ENCODE results near the gene ARHGAP22.

Gene ARHGAP22

GRCh38 chr10:48639632-48640031 lies 34.8 kb upstream of the ARHGAP22 start:
- H3K36me3 Mint-ChIP-seq: peaks cover 12 to 26% of the 10 kb centered on the region in 2 donors
- H3K4me1 Mint-ChIP-seq: peaks cover 26 to 36% of the 10 kb centered on the region in 2 donors
- H3K9me3 Mint-ChIP-seq: peaks cover 0 to 11% of the 10 kb centered on the region in 2 donors
- no peak overlapping the region for H3K27ac Mint-ChIP-seq
- H3K27me3 Mint-ChIP-seq: peaks cover 43 to 49% of the 10 kb centered on the region in 2 donors
- H3K4me3 Mint-ChIP-seq: no peak overlapping the region
- no peak for ATAC-seq (replicated peaks)
- DNase-seq: no peak

- DNase-seq: no peak
- Mint-ChIP-seq H3K4me1 (peaks cover 33 to 43% of the 10 kb centered on the region in 2 donors), H3K4me3 (no peak overlapping the region)
Measured at GRCh38 chr10:48638739-48639527, 34.1 kb upstream of the ARHGAP22 start.

GRCh38 chr10:48638158-48638557 lies 33.3 kb upstream of the ARHGAP22 start:
- H3K4me1 Mint-ChIP-seq: peaks cover 39 to 50% of the 10 kb centered on the region in 2 donors
- no peak for DNase-seq
- no peak for ATAC-seq (replicated peaks)
- peaks cover 43 to 49% of the 10 kb centered on the region in 2 donors for H3K27me3 Mint-ChIP-seq
- peaks cover 0 to 11% of the 10 kb centered on the region in 2 donors for H3K9me3 Mint-ChIP-seq
- no peak overlapping the region for H3K27ac Mint-ChIP-seq
- no peak overlapping the region for H3K4me3 Mint-ChIP-seq
- H3K36me3 Mint-ChIP-seq: peaks cover 12 to 26% of the 10 kb centered on the region in 2 donors

More at GRCh38 chr10:48638739-48639527, 34.1 kb upstream of the ARHGAP22 start:
- peaks cover 12 to 26% of the 10 kb centered on the region in 2 donors for H3K36me3 Mint-ChIP-seq
- H3K27me3 Mint-ChIP-seq: peaks cover 43 to 49% of the 10 kb centered on the region in 2 donors
- H3K27ac Mint-ChIP-seq: no peak overlapping the region
- H3K9me3 Mint-ChIP-seq: peaks cover 0 to 11% of the 10 kb centered on the region in 2 donors
- ATAC-seq (replicated peaks): no peak

- ATAC-seq (replicated peaks) (no peak), DNase-seq (no peak)
- Mint-ChIP-seq H3K9me3 (peaks cover 0 to 9% of the 10 kb centered on the region in 2 donors), H3K4me1 (peaks cover 39 to 58% of the 10 kb centered on the region in 2 donors), H3K4me3 (no peak overlapping the region), H3K27ac (no peak overlapping the region), H3K36me3 (peaks cover 9 to 23% of the 10 kb centered on the region in 2 donors), H3K27me3 (peaks cover 51 to 60% of the 10 kb centered on the region in 2 donors)
Measured at GRCh38 chr10:48636901-48637300, 32.0 kb upstream of the ARHGAP22 start.

- Mint-ChIP-seq H3K9me3 (peaks cover 0 to 6% of the 10 kb centered on the region in 2 donors), H3K27me3 (peaks cover 52 to 66% of the 10 kb centered on the region in 2 donors), H3K36me3 (peaks cover 5 to 19% of the 10 kb centered on the region in 2 donors), H3K4me3 (no peak overlapping the region), H3K4me1 (peaks cover 39 to 64% of the 10 kb centered on the region in 2 donors), H3K27ac (peak overlapping the region; percentile 15)
- no peak for DNase-seq
- no peak for ATAC-seq (replicated peaks)
Measured at GRCh38 chr10:48636231-48636630, 31.4 kb upstream of the ARHGAP22 start.

- Mint-ChIP-seq H3K27ac (no peak overlapping the region), H3K4me3 (no peak overlapping the region), H3K4me1 (peaks cover 39 to 63% of the 10 kb centered on the region in 2 donors)
Measured at GRCh38 chr10:48634984-48635557, 30.2 kb upstream of the ARHGAP22 start.

GRCh38 chr10:48634198-48634983 lies 29.5 kb upstream of the ARHGAP22 start:
- peaks cover 47 to 60% of the 10 kb centered on the region in 2 donors for H3K27me3 Mint-ChIP-seq
- DNase-seq: peak; percentile 74
- peaks cover 0 to 3% of the 10 kb centered on the region in 2 donors for H3K9me3 Mint-ChIP-seq
- peaks cover 34 to 57% of the 10 kb centered on the region in 2 donors for H3K4me1 Mint-ChIP-seq
- ATAC-seq (replicated peaks): peak; percentile 99 to 100
- H3K27ac Mint-ChIP-seq: peak overlapping the region; percentile 47
- peaks cover 5 to 13% of the 10 kb centered on the region in 2 donors for H3K36me3 Mint-ChIP-seq
- peak overlapping the region; percentile 54 to 55 for H3K4me3 Mint-ChIP-seq

More at GRCh38 chr10:48634984-48635557, 30.2 kb upstream of the ARHGAP22 start:
- peaks cover 5 to 16% of the 10 kb centered on the region in 2 donors for H3K36me3 Mint-ChIP-seq
- peaks cover 53 to 64% of the 10 kb centered on the region in 2 donors for H3K27me3 Mint-ChIP-seq
- ATAC-seq (replicated peaks): no peak
- peaks cover 0 to 4% of the 10 kb centered on the region in 2 donors for H3K9me3 Mint-ChIP-seq
- DNase-seq: no peak

- peak overlapping the region; percentile 39 to 54 for H3K4me3 Mint-ChIP-seq
- peak overlapping the region; percentile 15 for H3K27ac Mint-ChIP-seq
- H3K36me3 Mint-ChIP-seq: peaks cover 5 to 13% of the 10 kb centered on the region in 2 donors
- peaks cover 0 to 3% of the 10 kb centered on the region in 2 donors for H3K9me3 Mint-ChIP-seq
- H3K27me3 Mint-ChIP-seq: peaks cover 43 to 60% of the 10 kb centered on the region in 2 donors
- H3K4me1 Mint-ChIP-seq: peaks cover 29 to 48% of the 10 kb centered on the region in 2 donors
- peak; percentile 24 to 25 for ATAC-seq (replicated peaks)
- DNase-seq: no peak
Measured at GRCh38 chr10:48633381-48634197, 28.7 kb upstream of the ARHGAP22 start.

- ATAC-seq (replicated peaks) (no peak), DNase-seq (no peak)
- H3K27me3 Mint-ChIP-seq: peaks cover 28 to 48% of the 10 kb centered on the region in 2 donors
- no peak overlapping the region for H3K4me3 Mint-ChIP-seq
- H3K36me3 Mint-ChIP-seq: peaks cover 1 to 8% of the 10 kb centered on the region in 2 donors
- peaks cover 27 to 50% of the 10 kb centered on the region in 2 donors for H3K4me1 Mint-ChIP-seq
- H3K9me3 Mint-ChIP-seq: no peaks in the 10 kb centered on the region
- H3K27ac Mint-ChIP-seq: no peak overlapping the region
Measured at GRCh38 chr10:48632166-48632565, 27.3 kb upstream of the ARHGAP22 start.

- H3K4me3 Mint-ChIP-seq: no peak overlapping the region
- ATAC-seq (replicated peaks) (no peak), DNase-seq (no peak)
Measured at GRCh38 chr10:48627984-48628609, 23.2 kb upstream of the ARHGAP22 start.

GRCh38 chr10:48626986-48627731 lies 22.3 kb upstream of the ARHGAP22 start:
- Mint-ChIP-seq H3K27ac (no peak overlapping the region), H3K9me3 (no peaks in the 10 kb centered on the region), H3K36me3 (no peaks in the 10 kb centered on the region), H3K4me1 (peaks cover 28 to 56% of the 10 kb centered on the region in 2 donors), H3K27me3 (peaks cover 29 to 30% of the 10 kb centered on the region in 2 donors), H3K4me3 (no peak overlapping the region)
- DNase-seq (no peak), ATAC-seq (replicated peaks) (no peak)

More at GRCh38 chr10:48627984-48628609, 23.2 kb upstream of the ARHGAP22 start:
- Mint-ChIP-seq H3K4me1 (peaks cover 26 to 56% of the 10 kb centered on the region in 2 donors), H3K27me3 (peaks cover 34% of the 10 kb centered on the region in 2 donors), H3K9me3 (no peaks in the 10 kb centered on the region), H3K36me3 (no peaks in the 10 kb centered on the region), H3K27ac (no peak overlapping the region)

GRCh38 chr10:48626447-48626846 lies 21.6 kb upstream of the ARHGAP22 start:
- Mint-ChIP-seq H3K27me3 (peaks cover 24 to 28% of the 10 kb centered on the region in 2 donors), H3K27ac (no peak overlapping the region), H3K9me3 (no peaks in the 10 kb centered on the region), H3K4me1 (peaks cover 28 to 49% of the 10 kb centered on the region in 2 donors), H3K36me3 (peaks cover 0 to 3% of the 10 kb centered on the region in 2 donors), H3K4me3 (no peak overlapping the region)
- no peak for DNase-seq
- ATAC-seq (replicated peaks): no peak

Measured in stimulated activated naive B cell treated with anti-CD40 and anti-IgM and Interleukin-4, amounts not matched to agents 10 μg/mL and 1 μg/mL and 100 μg/mL, for 72 hours (primary cell).